Measurements from ENCODE around the gene C1QTNF8. TPM values are rescaled to one million over a fixed set of nuclear protein-coding genes. Genes with fewer than 3 reads are reported as not detected.
A peak's percentile ranks its signal among the peaks of the same experiment; 100 is the strongest.
"Not testable (repeated sequence)": the region's sequence is repeated elsewhere in the genome, so short reads cannot be mapped to it uniquely, and the experiment has no call there.

Gene C1QTNF8
- total RNA-seq, 1 donor from 2014 or later, result not detected

GRCh38 chr16:1098266-1098991 is 2.4 kb upstream of the C1QTNF8 start:
- ATAC-seq (peak; percentile 34), DNase-seq (peak; percentile 69)
- intact Hi-C loops (cut with micrococcal nuclease), result no loop called here

GRCh38 chr16:1097800-1098199 is 1.8 kb upstream of the C1QTNF8 start:
- ATAC-seq (peak; percentile 93), DNase-seq (peak; percentile 92)
- intact Hi-C loops (cut with micrococcal nuclease), result no loop called here

DNA sequence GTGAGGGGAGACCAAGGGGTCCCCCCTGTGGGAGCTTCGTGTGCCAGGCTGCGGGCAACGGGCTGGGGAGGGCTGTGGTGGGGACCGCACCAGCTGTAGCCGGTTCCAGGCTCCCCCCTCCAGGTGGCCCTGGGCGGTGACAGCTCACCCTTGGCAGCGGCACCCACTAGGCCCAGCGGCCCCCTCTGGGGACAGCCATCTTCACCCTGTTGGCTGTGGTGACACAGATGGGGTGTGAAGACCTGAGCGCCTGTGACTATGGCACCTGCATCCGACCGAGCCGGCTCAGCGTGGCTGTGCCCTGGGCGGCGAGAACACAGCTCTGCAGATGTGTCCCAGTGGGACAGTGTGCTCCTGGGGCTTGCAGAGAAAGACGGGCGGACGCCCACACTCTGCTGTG is 1.1 kb upstream of the C1QTNF8 start:
- intact Hi-C loops (cut with micrococcal nuclease), result no loop called here

DNA sequence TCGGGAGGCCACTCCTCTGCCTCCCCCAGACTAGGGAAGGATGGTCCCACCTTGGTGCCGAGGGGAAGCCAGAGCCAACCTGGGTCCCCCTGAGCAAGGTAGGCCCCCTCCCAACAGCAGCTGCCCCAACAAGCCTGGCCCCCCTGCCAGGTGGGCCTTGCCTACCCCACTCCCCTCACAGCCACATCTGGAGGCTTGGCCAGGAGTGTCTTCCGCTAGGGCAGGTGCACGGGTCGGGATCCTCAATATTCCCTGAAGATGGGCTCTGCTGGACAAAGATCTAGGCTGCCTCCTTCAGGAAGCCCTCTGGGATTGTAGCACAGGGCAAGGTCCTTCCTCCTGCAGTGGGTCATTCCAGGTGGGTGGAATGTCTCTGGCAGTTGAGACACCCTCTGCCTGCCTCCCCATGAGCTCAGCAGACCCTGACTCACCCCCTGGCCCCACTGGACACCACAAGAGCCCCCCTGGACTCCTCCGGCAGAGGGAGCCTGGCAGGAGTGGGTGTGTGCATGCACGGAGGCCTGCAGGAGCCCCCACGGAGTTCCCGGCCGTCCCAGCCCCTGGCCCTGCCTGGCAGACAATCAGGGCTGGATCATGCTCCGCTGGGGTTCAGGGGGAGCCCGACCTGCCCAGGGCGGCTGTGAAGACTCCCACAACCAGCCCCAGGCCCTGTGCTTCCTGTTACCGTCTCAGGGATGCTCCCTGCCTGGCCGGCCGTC is 435 bp downstream of the C1QTNF8 start:
- DNase-seq (no peak), ATAC-seq (no peak)
- intact Hi-C loops (cut with micrococcal nuclease), result no loop called here

More for the DNA sequence above, 1.1 kb upstream of the C1QTNF8 start:
- no peak for DNase-seq
- peak; percentile 25 for ATAC-seq

GRCh38 chr16:1094601-1095449 is 1.2 kb downstream of the C1QTNF8 start:
- intact Hi-C loops (cut with micrococcal nuclease), result no loop called here
- ATAC-seq (no peak), DNase-seq (no peak)

GRCh38 chr16:1094124-1094479 is 1.9 kb downstream of the C1QTNF8 start:
- ATAC-seq, result no peak
- no peak for DNase-seq
- intact Hi-C loops (cut with micrococcal nuclease), result no loop called here

DNA sequence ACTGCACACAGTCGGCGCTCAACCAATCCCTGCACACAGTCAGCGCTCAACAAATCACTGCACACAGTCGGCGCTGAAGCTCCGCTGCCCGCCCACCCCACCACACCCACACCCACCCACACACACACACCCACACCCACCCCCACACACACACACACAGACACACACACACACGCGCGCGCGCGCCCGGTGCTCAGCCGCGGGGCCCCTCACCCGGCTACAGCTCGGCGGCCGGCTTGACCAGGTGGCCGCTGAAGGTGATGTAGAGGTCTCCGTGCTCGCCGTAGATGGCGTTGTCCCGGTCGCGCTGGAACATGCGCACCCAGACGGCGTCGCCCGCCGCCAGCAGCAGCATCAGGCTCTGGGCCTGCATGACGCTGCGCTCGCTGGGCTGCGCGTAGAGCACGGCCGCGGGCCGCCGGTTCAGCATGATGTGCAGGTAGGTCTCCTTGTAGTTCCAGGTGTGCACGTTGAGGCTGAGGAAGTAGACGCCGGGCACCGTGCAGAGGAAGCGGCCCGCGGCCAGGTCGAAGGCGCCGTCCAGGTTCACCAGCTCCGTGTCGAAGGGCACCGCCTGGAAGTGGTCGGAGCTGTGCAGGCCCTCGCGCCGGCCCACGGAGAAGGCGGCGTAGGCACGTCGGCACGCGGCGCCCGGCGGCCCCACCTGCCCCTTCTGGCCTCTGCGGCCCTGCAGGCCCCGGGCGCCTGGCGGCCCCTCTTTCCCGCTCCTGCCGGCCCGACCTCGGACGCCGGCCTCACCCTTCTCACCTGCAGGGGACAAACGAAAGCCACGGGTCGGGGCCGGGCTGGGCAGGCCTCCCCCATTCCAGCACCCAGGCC is 2.5 kb downstream of the C1QTNF8 start:
- no peak for DNase-seq
- no peak for ATAC-seq
- intact Hi-C loops (cut with micrococcal nuclease), result no loop called here

DNA sequence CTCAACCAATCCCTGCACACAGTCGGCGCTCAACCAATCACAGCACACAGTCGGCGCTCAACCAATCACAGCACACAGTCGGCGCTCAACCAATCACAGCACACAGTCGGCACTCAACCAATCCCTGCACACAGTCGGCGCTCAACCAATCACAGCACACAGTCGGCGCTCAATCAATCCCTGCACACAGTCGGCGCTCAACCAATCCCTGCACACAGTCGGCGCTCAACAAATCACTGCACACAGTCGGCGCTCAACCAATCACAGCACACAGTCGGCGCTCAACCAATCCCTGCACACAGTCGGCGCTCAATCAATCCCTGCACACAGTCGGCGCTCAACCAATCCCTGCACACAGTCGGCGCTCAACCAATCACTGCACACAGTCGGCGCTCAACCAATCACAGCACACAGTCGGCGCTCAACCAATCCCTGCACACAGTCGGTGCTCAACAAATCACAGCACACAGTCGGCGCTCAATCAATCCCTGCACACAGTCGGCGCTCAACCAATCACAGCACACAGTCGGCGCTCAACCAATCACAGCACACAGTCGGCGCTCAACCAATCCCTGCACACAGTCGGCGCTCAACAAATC is 3.3 kb downstream of the C1QTNF8 start:
- intact Hi-C loops (cut with micrococcal nuclease), result not testable (repeated sequence)

GRCh38 chr16:1091992-1092552 is 4.0 kb downstream of the C1QTNF8 start:
- intact Hi-C loops (cut with micrococcal nuclease), result no loop called here
- no peak for DNase-seq
- no peak for ATAC-seq

More for the DNA sequence above, 3.3 kb downstream of the C1QTNF8 start:
- not testable (repeated sequence) for DNase-seq, ATAC-seq

- ATAC-seq, result peak; percentile 78
Measured at GRCh38 chr16:1090620-1091587, 5.1 kb downstream of the C1QTNF8 start.

GRCh38 chr16:1089822-1090619 is 6.0 kb downstream of the C1QTNF8 start:
- intact Hi-C loops (cut with micrococcal nuclease), result no loop called here
- ATAC-seq (peak; percentile 89), DNase-seq (peak; percentile 90)

More at GRCh38 chr16:1090620-1091587, 5.1 kb downstream of the C1QTNF8 start:
- intact Hi-C loops (cut with micrococcal nuclease), result no loop called here
- DNase-seq, result peak; percentile 85

DNA sequence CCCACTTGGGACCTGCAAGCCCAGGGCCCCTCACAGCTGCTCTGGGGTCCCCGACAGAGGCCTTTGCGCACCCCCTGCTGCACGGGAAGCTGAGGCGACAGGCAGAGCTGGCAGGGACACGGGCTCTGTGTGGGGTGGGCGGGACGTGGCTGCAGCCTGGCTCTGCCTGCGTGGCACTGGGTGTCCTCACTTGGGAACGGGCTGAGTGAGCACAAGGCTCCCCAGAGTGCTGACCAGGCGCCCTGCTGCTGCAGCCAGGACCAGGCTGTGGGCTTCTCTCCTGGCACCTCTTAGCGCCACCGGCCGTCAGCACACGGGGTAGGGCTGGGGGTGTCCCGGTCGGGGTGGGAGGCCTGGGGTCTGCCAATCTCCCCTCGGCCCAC is 6.6 kb downstream of the C1QTNF8 start:
- DNase-seq (peak; percentile 74), ATAC-seq (peak; percentile 75)
- intact Hi-C loops (cut with micrococcal nuclease), result no loop called here

DNA sequence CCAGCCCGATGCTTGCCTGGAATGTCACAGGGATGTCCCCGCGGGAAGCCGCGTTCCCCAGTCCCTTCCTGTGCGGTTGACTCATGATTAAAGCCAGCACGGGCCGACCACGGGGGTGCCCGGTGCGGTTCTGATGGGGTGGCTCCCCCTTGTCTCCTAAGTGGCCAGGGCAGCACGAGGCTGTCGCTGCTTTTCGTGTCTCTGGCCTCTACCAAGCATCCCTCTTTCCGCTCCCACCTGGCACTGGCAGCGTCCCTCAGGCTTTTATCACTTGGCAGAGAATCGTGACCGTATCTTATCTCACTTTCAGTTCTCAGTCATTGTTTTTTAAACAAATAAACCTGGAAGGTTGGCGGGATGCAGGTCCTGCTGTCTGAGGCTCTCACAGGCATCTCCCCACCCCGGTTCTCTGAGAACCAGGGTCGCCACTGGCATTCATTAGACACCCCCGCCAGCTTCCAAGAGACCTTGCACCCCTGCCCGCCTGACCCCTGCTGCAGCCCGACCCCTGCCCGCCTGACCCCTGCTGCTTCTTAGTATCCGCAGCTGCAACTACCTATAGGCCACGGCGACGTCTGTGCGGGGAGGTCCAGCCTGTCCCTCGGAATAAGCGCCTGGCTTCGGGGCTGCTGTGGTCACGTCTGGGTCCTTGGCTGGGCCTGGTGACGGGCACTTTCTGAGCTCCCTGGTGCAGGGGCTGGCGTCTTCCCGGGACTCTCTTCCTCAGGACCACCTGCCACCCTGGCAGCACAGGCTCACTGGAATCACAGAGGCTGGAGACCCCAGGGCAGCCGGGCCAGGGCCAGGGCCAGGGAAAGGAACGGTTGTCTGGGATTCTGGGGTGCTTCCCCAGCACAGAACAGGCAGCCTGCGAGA is 7.5 kb downstream of the C1QTNF8 start:
- DNase-seq (no peak), ATAC-seq (no peak)
- intact Hi-C loops (cut with micrococcal nuclease), result no loop called here

- intact Hi-C loops (cut with micrococcal nuclease), result not testable (repeated sequence)
Measured at GRCh38 chr16:1086443-1086842, 9.6 kb downstream of the C1QTNF8 start.

DNA sequence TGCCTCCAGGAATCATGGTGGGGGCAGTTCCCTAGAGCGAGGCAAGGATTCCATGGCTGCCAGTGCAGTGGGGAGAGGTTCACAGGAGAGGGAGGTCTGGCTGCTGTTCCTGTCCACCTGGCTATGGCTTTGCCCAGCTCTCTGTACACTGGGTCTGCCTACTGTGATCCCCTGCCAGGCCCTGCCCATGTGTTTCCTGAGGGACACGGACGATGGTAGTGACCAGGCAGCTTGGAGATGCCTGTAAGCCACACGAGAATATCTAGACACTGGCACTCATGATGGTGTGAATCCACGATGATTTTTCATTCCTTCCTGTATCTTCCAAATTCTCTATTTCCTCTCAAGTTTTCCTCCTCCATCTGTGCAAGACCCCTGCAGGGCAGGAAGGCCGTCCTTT is 11.1 kb downstream of the C1QTNF8 start:
- DNase-seq, result no peak
- intact Hi-C loops (cut with micrococcal nuclease), result no loop called here
- no peak for ATAC-seq

More at GRCh38 chr16:1086443-1086842, 9.6 kb downstream of the C1QTNF8 start:
- not testable (repeated sequence) for DNase-seq, ATAC-seq

Measured in left ventricle myocardium superior (tissue), 1 donor.